ENCODE measurements around the gene PTDSS2.

PTDSS2 gene

GRCh38 chr11:418343-419247 is 31.5 kb upstream of the PTDSS2 start:
- no peak overlapping the region for H3K4me3 ChIP-seq (ENCODE audit: low read depth, low read length)
- no peak for TF ChIP-seq CTCF (IDR thresholded peaks at IDR 0.05; ENCODE audit: insufficient read depth, low read length, missing control alignments)
- no peak for DNase-seq (ENCODE audit: low read depth, low spot score)
- CTCF ChIA-PET = no interaction called here
- POLR2A ChIA-PET = no interaction called here

- H3K4me3 ChIP-seq (ENCODE audit: low read depth, low read length) = no peak overlapping the region
- CTCF ChIA-PET = no interaction called here
- no peak for TF ChIP-seq CTCF (IDR thresholded peaks at IDR 0.05; ENCODE audit: insufficient read depth, low read length, missing control alignments)
- DNase-seq (ENCODE audit: low read depth, low spot score) = no peak
- POLR2A ChIA-PET = no interaction called here
These were observed 30.7 kb upstream of the PTDSS2 start for GRCh38 chr11:419248-420005.

- no peak for DNase-seq (ENCODE audit: low read depth, low spot score)
- ChIA-PET CTCF (no interaction called here), POLR2A (no interaction called here)
- no peak overlapping the region for H3K4me3 ChIP-seq (ENCODE audit: low read depth, low read length)
- no peak for TF ChIP-seq CTCF (IDR thresholded peaks at IDR 0.05; ENCODE audit: insufficient read depth, low read length, missing control alignments)
These were observed 29.8 kb upstream of the PTDSS2 start for GRCh38 chr11:420054-420910.

GRCh38 chr11:420911-421321 is 29.2 kb upstream of the PTDSS2 start:
- CTCF ChIA-PET = no interaction called here
- POLR2A ChIA-PET = no interaction called here
- TF ChIP-seq CTCF (IDR thresholded peaks at IDR 0.05; ENCODE audit: insufficient read depth, low read length, missing control alignments) = no peak
- DNase-seq (ENCODE audit: low read depth, low spot score) = no peak
- H3K4me3 ChIP-seq (ENCODE audit: low read depth, low read length) = no peak overlapping the region

GRCh38 chr11:422249-422656 is 27.8 kb upstream of the PTDSS2 start:
- no peak for TF ChIP-seq CTCF (IDR thresholded peaks at IDR 0.05; ENCODE audit: insufficient read depth, low read length, missing control alignments)
- POLR2A ChIA-PET = no interaction called here
- CTCF ChIA-PET = interaction anchor here (0.9 kb wide), 1 partner anchor 26 kb away, joined by 3 read pairs; no protein-coding TSS in a partner anchor
- DNase-seq (ENCODE audit: low read depth, low spot score) = no peak
- no peak overlapping the region for H3K4me3 ChIP-seq (ENCODE audit: low read depth, low read length)

Data from AG04449 (cell line).